SIG-M5 treated with dmso at 0.1 percent for 504 hours (cell line): Measurements from ENCODE around the gene MPZL3.
"Not testable (repeated sequence)": the region's sequence is repeated elsewhere in the genome, so short reads cannot be mapped to it uniquely, and the experiment has no call there.

ENCODE experiments used
- DNase-seq: peaks from one replicate; lab custom pipeline; 2025; ENCODE audit not compliant: unreplicated experiment; lab: John Stamatoyannopoulos, UW

MPZL3 gene

DNA sequence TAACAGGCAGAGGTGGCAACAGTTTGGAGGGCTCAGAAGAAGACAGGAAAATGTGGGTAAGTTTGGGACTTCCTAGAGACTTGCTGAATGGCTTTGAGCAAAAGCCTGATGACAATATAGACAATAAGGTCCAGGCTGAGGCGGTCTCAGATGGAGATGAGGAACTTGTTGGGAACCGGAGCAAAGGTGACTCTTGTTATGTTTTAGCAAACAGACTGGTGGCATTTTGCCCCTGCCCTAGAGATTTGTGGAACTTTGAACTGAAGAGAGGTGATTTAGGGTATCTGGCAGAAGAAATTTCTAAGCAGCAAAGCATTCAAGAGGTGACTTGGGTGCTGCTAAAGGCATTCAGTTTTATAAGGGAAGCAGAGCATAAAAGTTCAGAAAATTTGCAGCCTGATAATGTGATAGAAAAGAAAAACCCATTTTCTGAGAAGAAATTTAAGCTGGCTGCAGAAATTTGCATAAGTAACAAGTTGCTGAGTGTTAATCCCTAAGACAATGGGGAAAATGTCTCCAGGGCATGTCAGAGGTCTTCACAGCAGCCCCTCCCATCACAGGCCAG, 61.1 kb downstream of the MPZL3 start:
- DNase-seq, result not testable (repeated sequence)

DNA sequence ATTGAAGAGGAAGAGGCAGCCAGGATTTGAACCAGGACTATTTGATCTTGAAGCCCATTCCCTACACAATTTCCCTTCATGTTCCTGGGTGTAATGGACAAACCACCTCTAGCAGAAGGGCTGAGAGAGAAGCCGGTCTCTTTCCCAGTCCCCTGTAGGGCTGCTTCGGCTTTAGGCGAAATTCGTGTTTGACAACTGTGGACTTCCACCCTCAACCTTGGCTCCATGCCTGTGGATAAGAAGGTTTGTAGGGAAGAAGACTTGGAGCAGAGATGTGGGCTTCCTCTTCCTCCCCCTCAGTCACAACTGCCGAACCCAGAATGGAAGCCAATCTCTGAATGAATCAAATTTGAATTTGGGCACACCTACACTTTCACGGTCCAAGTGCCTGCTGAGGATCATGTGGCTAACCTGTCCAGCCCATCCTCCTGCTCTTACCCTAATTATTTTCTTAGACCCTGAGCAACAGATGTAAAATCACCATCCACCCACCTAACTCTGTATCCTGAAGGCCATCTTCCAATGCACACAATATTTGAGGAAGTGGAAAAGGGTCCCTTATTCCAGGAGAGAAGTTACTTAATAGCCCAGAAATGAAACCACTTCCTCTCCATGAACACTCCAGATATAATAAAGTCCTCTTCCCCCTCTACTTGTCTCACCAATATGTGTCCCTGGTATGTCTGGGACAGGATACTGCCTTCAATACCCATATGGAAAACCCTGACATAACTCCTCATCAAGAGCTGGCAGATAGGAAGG, 65.6 kb downstream of the MPZL3 start:
- DNase-seq, result peak; percentile 60

DNA sequence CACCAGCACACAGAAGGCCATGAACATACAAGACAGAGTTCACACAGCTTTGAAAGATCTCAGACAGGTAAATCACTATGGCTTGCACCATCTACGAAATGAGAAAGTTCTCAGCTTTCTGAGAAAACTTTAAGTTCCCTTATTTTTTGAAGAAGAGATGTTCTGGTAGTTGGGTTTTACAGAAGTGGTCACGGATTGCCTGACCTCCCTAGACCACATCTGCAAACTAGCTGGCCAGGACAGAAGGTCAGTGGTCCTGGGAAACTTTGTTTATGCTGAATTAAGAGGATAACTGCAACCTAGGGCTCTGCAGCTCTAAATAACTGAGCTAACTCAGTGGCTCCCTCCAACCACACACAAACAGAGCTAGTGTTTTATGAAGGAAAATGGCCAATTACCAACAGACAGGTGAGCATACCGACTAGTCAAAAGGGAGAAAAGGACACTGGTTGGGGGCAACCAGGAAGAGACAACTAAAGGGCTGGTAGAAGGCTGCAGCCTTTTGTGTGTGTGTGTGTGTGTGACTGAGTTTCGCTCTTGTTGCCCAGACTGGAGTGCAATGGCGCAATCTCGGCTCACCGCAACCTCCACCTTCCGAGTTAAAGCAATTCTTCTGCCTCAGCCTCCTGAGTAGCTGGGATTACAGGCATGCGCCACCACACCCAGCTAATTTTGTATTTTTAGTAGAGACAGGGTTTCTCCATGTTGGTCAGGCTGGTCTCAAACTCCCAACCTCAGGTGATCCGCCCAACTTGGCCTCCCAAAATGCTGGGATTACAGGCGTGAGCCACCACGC, 67.2 kb downstream of the MPZL3 start:
- no peak for DNase-seq

DNA sequence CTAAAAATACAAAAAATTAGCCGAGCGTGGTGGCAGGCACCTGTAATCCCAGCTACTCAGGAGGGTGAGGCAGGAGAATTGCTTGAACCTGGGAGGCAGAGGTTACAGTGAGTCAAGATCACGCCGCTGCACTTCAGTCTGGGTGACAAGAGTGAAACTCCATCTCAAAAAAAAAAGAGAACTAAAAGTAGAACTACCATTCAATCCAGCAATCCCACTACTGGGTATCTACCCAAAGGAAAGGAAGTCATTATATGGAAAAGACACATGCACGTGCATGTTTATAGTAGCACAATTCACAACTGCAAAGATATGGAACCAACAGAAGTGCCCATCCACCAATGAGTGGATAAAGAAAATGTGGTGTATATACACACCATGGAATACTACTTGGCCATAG, 68.5 kb downstream of the MPZL3 start:
- not testable (repeated sequence) for DNase-seq

- peak; percentile 7 for DNase-seq
Observed at GRCh38 chr11:118180300-118180703, 71.9 kb downstream of the MPZL3 start.

DNA sequence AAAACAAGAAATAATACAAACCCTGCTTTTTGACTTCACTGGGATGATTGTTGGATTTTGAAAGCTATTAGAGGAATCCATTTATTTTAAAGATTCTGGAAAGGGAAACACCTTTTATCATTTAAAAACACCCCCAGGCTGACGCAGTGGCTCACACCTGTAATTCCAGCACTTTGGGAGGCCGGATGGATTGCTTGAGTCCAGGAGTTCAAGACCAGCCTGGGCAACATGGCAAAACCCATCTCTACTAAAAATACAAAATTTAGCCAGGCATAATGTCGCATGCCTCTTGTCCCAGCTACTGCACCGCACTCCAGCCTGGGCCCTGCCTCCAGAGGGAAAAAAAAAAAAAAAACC, 75.4 kb downstream of the MPZL3 start:
- no peak for DNase-seq
